Measurements from ENCODE around the gene MAGI2.

DNA sequence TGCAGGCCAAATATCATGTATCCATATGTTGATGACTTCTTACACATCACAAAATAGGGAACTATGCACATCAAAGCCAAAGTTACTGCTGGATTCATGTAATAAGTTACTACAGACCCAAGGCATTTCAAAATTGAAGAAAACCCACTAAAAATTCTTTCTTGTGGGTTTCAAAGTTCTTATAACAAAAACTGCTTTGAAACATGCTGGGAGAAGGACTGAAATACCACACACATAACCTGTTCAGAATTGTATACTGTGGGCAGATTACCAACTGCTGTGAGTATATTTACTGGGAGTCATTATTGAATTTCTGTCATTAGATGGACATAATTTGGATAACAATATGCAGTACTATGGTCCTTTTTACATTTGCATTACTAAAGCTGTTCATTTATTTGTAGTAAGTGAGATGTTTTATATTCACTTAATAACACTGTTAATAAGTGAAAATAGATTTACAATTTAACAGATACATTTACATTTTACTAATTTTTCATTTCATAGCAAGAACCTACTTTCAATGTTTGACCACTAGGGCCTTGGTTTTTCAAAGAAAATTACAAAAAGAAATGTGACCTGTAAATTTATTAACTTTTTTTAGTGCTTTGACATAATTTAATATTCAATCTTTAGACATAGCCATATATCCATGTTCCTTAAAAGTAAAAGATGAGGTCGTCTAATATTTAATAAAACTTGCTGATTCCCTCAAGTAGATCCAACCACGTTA lies 132.6 kb downstream of the MAGI2 start:
- TF ChIP-seq EZH2phosphoT487 (IDR thresholded peaks at IDR 0.05; ENCODE audit: insufficient read depth, low read depth) (no peak), EZH2 (IDR thresholded peaks at IDR 0.05; ENCODE audit: insufficient read depth, poor library complexity, severe bottlenecking) (no peak)
